Regular cardiac myocyte (primary cell): ENCODE results near the gene SFRP5. TPM values are rescaled to one million over a fixed set of nuclear protein-coding genes. Genes with fewer than 3 reads are reported as not detected.

Experiments used
- total RNA-seq: library from RNA; depleted of rRNA; stranded (reverse); fragments of >200 nt; gene quantifications from 2 replicates; pipeline ENCODE4 v1.2.3, GENCODE V29; 2014

Gene SFRP5
- not detected in 2 replicates for total RNA-seq

GRCh38 chr10:97771913-97772823, at the start of gene SFRP5:
Gene SFRP5, minus strand, starts transcription at chr10:97771999. Its CDS starts 166 bp downstream, at chr10:97771833.

GRCh38 chr10:97736902-97737769, 34.7 kb downstream of the SFRP5 start, which contains the start of gene ZFYVE27:
Gene ZFYVE27, plus strand, starts transcription at chr10:97737128. Its CDS starts 1,350 bp downstream, at chr10:97738478.

Other genes starting within 250 kb of the SFRP5 start
- 0.85 and 2.5 TPM in 2 replicates for gene ANKRD2, start 199.2 kb downstream of the SFRP5 start, total RNA-seq
- gene HOGA1, start 187.6 kb downstream of the SFRP5 start, total RNA-seq, result 0.56 and 0.58 TPM in 2 replicates
- gene C10orf62, start 182.3 kb downstream of the SFRP5 start, total RNA-seq, result 0.19 TPM in 1 of 2 replicates, not detected in the other
- 3.7 and 5.8 TPM in 2 replicates for gene MORN4, start 138.5 kb downstream of the SFRP5 start, total RNA-seq
- gene PI4K2A, start 131.3 kb downstream of the SFRP5 start, total RNA-seq, result 20.1 and 21.4 TPM in 2 replicates
- 15.3 and 27.6 TPM in 2 replicates for gene AVPI1, start 84.8 kb downstream of the SFRP5 start, total RNA-seq
- gene MARVELD1, start 58.3 kb downstream of the SFRP5 start, total RNA-seq, result 15.5 and 22.8 TPM in 2 replicates
- gene ZFYVE27, start 34.9 kb downstream of the SFRP5 start, total RNA-seq, result 21.3 and 29.6 TPM in 2 replicates
- under 0.01 TPM in 1 of 2 replicates, not detected in the other for gene GOLGA7B, start 77.8 kb upstream of the SFRP5 start, total RNA-seq